AG04449 (cell line): Measurements from ENCODE around the gene AGAP2.
"Not testable (repeated sequence)": the region's sequence is repeated elsewhere in the genome, so short reads cannot be mapped to it uniquely, and the experiment has no call there.

Source experiments
- CTCF ChIA-PET: fragments of 350-600 bp; formaldehyde crosslinking; extraction: SDS; loops from one replicate; lab custom pipeline; 2021; ENCODE audit warnings: antibody characterized with exemption; lab: Yijun Ruan, JAX
- POLR2A ChIA-PET: fragments of 400-600, 350-600 bp; formaldehyde crosslinking; extraction: SDS; loops from one replicate; lab custom pipeline; 2020; ENCODE audit warnings: antibody characterized with exemption, inconsistent platforms; lab: Yijun Ruan, JAX
- DNase-seq: peaks from one replicate; pipeline ENCODE4 v3.0.0-alpha.2; 2010; ENCODE audit warnings: low read depth, low spot score
- H3K4me3 ChIP-seq: 2 replicates; pipeline ENCODE4 v1.5.1; 2011; ENCODE audit warnings: low read depth, mild to moderate bottlenecking, control low read depth, low read length
- TF ChIP-seq, protein P1 (sequence below): IDR thresholded peaks from one replicate; pipeline ENCODE4 v1.5.1; 2011; ENCODE audit warnings: mild to moderate bottlenecking, moderate library complexity, low read length, control low read depth, inconsistent platforms; ENCODE audit not compliant: insufficient read depth; ENCODE audit errors: missing control alignments

Gene AGAP2

DNA sequence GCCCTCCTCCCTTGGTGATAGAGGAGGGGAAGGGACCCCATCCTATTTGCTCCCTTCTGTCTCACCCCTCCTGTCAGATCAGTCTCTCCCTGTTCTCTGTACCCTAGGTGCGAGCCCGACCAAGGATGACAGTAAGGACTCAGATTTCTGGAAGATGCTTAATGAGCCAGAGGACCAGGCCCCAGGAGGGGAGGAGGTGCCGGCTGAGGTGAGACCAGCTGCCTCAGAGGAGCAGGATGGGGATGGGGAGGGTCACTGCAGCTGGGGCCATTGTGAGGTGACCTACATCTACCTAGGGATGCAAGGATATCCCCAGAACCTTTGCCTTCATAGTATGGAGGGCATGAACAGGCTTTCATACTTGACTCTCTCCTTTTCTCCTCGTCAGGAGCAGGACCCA lies 22.2 kb downstream of the AGAP2 start:
- no peak for DNase-seq
- ChIA-PET POLR2A (no interaction called here), CTCF (interaction anchor here (3.4 kb wide), 1 partner anchor 9 kb away, joined by 20 read pairs; no protein-coding TSS in a partner anchor)
- TF ChIP-seq, protein P1, sequence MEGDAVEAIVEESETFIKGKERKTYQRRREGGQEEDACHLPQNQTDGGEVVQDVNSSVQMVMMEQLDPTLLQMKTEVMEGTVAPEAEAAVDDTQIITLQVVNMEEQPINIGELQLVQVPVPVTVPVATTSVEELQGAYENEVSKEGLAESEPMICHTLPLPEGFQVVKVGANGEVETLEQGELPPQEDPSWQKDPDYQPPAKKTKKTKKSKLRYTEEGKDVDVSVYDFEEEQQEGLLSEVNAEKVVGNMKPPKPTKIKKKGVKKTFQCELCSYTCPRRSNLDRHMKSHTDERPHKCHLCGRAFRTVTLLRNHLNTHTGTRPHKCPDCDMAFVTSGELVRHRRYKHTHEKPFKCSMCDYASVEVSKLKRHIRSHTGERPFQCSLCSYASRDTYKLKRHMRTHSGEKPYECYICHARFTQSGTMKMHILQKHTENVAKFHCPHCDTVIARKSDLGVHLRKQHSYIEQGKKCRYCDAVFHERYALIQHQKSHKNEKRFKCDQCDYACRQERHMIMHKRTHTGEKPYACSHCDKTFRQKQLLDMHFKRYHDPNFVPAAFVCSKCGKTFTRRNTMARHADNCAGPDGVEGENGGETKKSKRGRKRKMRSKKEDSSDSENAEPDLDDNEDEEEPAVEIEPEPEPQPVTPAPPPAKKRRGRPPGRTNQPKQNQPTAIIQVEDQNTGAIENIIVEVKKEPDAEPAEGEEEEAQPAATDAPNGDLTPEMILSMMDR, result no peak
- no peak overlapping the region for H3K4me3 ChIP-seq

DNA sequence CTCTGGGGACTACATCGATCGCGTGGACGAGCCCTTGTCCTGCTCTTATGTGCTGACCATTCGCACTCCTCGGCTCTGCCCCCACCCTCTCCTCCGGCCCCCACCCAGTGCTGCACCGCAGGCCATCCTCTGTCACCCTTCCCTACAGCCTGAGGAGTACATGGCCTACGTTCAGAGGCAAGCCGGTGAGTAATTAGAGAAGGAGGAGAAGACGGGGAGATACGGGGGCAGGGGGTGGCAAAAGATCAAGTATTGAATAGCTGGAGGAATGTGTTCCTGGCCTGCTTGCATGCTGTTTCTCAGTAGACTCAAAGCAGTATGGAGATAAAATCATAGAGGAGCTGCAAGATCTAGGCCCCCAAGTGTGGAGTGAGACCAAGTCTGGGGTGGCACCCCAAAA lies 22.8 kb downstream of the AGAP2 start:
- ChIA-PET CTCF (interaction anchor here (3.4 kb wide), 1 partner anchor 10 kb away, joined by 20 read pairs; no protein-coding TSS in a partner anchor), POLR2A (interaction anchor here (0.6 kb wide), 1 partner anchor 9 kb away, joined by 3 read pairs; no protein-coding TSS in a partner anchor)
- no peak for DNase-seq
- no peak overlapping the region for H3K4me3 ChIP-seq
- TF ChIP-seq, protein P1, result no peak

DNA sequence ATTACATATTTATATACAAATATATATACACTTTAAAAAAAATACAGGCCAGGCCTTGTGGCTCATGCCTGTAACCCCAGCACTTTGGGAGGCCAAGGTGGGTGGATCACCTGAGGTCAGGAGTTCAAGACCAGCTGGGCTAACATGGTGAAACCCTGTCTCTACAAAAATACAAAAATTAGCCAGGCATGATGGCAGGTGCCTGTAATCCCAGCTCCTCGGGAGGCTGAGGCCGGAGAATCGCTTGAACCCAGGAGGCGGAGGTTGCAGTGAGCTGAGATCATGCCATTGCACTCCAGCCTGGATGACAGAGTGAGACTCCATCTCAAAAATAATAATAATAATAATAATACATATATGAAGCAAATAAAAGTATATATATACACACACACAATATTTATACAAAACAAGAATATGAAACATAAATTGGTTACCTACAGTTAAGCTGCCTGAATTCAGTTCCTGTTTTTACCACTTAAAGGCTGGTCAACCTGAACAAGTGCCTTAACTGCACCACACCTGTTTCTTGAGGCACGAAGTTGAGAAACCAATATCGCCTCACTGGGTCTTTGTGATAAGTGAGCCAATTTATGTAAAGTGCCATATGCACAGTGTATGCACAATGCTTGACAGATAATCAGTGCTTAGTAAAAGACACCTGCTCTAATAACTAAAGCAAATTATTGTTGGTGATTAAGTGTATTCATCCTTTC lies 23.4 kb downstream of the AGAP2 start:
- DNase-seq, H3K4me3 ChIP-seq: not testable (repeated sequence)
- POLR2A ChIA-PET, result interaction anchor here (0.6 kb wide), 1 partner anchor 8 kb away, joined by 3 read pairs; no protein-coding TSS in a partner anchor
- CTCF ChIA-PET, result interaction anchor here (3.4 kb wide), 1 partner anchor 11 kb away, joined by 20 read pairs; no protein-coding TSS in a partner anchor

DNA sequence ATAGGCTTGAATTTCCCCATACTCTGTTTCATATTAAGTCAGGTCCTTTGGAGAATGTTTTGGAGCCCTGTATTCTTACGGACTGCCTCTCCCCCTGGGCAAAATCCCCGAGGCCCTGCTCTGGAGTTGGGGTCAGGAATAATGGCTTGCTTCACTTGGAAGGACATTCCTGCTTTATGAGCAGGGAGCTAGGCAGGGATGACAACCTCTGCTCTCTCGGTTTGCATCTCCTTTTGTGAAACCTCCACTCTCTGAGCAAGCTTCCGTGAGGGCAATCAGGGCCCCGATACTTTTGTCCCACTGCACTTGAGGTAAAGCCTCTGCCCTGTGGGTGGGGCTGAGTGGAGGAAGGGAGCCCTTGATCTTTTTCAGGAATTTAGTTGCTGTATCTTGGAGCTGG lies 25.3 kb downstream of the AGAP2 start:
- POLR2A ChIA-PET, result no interaction called here
- no peak for DNase-seq
- CTCF ChIA-PET, result interaction anchor here (0.9 to 2.0 kb wide), 3 partner anchors 10 to 132 kb away, joined by 3 to 10 read pairs (median 5); no protein-coding TSS in a partner anchor
- H3K4me3 ChIP-seq, result no peak overlapping the region
- TF ChIP-seq, protein P1, result no peak

DNA sequence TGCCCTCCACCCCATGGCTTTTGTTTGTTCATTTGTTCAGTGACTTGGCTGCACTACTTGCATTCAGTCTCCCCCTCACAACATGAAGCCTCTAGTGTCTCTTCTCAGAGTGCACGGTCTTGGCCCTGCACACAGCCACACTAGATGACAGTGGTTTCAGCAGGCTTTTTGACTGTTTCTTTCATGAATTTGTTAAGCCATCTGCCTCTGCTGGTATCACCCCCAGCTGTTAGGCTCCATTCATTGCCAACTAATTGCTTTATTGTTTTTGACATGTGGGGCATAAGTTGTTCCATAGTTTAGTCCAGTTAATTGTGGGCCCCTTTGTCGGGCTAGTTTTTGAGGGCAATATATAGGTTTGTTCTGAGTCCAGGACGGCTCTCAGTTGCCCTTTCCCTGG lies 25.8 kb downstream of the AGAP2 start:
- TF ChIP-seq, protein P1, result no peak
- POLR2A ChIA-PET, result no interaction called here
- DNase-seq, result no peak
- CTCF ChIA-PET, result interaction anchor here (0.9 to 2.0 kb wide), 2 partner anchors 10 to 14 kb away, joined by 3 to 10 read pairs; no protein-coding TSS in a partner anchor
- H3K4me3 ChIP-seq, result no peak overlapping the region

DNA sequence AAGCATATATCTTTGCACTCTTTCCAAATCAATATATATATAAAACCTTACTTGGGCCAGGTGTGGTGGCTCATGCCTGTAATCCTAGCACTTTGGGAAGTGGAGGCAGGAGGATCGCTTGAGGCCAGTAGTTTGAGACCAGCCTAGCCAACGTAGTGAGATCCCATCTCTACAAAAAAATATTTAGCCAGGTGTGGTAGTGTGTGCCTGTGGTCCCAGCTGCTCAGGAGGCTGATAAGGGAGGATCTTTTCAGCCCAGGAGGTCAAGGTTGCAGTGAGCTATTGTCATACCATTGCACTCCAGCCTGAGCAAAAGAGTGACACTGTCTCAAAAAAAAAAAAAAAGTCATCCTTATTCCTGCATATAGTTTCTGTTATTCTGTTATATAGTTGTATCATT lies 30.2 kb downstream of the AGAP2 start:
- TF ChIP-seq, protein P1, result no peak
- H3K4me3 ChIP-seq, result no peak overlapping the region
- CTCF ChIA-PET, result interaction anchor here (1.4 to 2.1 kb wide), 3 partner anchors 18 to 124 kb away, joined by 3 to 5 read pairs (median 4); no protein-coding TSS in a partner anchor
- DNase-seq, result no peak
- POLR2A ChIA-PET, result no interaction called here
